RPMI8226 (cell line): ENCODE measurements around the gene NEAT1.

Source experiments
- DNase-seq: peaks from one replicate; pipeline ENCODE4 v3.0.0-alpha.2; 2015

The NEAT1 gene

GRCh38 chr11:65390099-65390941, 32.3 kb upstream of the NEAT1 start:
- no peak for DNase-seq

- no peak for DNase-seq
These were observed 31.6 kb upstream of the NEAT1 start for GRCh38 chr11:65390996-65391395.

DNA sequence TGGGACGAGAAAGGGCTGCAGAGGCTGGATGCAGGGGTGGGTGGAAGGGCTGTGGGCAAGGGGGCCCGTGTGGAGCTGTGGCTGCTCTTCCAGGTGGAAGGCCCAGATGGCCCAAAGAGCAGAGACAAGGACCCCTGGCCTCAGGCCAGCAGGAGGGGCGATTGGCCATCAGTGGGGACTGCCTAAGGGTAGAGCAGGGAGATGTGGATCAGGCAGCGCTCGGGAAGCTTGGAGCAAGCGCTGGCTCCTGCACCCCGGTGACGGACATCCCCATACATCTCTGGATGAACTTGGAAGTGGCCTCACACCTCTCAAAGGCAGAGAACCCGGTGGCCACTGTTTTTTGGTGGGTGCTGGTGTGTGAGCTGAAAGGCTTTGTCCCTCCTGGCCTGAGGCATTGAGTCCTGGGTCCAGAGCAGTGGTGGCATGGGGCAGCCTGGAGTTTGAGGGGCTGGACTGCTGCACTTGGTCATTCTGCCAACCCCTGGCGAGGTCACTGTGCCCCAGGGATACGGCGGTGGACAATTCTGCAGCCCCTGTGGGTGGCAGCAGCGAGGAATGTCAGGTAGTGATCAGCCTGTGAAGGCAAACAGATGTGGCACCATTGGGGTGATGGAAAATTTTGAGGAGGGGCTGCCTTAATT, 30.3 kb upstream of the NEAT1 start:
- no peak for DNase-seq

DNA sequence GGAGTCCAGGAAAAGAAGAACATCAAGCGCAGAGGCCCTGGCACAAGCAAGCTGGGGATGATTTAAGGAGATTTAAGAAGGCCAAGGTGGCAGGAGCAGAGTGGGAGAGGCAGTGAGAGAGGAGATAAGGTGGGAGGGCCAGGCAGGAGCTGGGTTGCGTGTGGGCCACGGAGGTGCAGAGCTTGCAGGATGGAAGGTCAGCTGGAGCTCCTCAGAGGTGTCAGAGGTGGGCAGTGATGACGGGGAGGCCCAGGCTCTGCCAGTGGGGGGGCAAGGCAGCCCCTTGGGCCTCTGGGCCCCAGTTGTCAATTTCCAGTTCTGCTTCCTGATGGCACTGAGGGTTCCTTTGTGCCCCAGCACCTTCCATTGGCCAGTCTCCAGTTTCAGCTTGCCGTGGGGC, 29.7 kb upstream of the NEAT1 start:
- no peak for DNase-seq

DNA sequence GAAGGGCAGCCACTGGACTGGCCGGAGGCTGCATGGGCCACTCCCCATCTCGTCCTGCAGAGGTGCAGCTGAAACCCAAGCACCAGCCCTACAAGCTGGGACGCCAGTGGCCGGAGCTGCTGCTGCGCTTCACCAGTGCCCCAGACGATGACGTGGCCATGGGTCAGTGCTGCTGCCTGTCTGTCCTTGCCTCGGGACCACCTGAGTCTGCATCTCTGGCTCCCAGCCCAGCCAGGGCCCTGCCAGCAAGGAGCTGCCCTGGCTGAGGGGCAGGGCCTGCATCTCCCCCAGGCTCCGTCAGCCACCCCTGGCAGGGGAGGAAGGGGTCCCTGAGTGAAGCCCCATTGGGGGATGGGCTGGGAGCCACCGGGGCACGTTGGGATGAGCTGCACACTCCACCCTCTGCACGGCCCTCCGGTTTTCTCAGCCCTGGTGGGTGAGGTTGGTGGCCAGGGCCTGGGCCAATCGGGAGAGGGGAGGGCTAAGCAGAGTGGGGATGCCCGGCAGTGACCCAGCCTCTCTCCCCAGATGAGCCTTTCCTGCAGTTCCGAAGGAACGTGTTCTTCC, 29.0 kb upstream of the NEAT1 start:
- no peak for DNase-seq

DNA sequence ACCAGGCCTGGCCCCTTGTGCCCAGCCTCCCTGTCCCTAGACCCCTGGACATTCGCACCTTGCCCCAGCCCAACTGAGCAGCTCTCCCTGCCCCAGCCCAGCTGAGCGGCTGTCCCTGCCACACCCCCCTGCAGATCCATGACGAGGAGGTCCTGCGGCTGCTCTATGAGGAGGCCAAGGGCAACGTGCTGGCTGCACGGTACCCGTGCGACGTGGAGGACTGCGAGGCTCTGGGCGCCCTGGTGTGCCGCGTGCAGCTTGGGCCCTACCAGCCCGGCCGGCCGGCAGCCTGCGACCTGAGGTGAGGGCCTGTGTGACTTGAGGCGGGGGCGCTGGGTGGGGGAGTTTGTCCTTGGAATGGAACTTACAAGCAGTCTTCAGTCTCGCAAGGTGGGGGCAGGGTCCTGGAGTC, 28.5 kb upstream of the NEAT1 start:
- DNase-seq: no peak

DNA sequence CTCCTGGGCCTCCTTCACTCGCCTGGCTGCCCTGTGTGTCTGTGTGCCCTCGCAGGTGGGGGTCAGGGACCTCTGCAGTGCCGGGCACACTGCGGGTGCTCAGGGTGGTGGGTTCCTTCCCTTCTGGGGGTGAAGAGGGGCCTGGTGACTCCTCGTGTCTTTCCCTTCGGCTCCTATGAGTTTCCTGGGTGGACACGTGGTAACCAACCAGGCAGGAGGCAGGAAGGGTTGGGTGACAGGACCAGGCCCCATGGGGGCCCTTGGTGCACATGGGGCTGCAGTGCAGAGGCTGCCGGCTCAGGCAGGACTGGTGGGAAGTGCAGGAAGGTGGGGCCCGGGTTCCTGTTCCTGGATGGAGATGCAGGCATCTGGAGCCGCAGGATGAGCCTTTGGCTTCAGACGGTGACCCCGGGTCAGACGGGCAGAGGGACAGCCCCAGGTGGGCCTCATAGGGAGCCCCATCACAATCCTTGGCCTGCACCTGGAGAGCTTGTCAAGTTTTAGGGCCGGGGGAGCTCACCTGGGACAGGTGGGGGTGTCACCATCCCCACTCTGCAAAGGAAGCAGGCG, 26.6 kb upstream of the NEAT1 start:
- no peak for DNase-seq

DNA sequence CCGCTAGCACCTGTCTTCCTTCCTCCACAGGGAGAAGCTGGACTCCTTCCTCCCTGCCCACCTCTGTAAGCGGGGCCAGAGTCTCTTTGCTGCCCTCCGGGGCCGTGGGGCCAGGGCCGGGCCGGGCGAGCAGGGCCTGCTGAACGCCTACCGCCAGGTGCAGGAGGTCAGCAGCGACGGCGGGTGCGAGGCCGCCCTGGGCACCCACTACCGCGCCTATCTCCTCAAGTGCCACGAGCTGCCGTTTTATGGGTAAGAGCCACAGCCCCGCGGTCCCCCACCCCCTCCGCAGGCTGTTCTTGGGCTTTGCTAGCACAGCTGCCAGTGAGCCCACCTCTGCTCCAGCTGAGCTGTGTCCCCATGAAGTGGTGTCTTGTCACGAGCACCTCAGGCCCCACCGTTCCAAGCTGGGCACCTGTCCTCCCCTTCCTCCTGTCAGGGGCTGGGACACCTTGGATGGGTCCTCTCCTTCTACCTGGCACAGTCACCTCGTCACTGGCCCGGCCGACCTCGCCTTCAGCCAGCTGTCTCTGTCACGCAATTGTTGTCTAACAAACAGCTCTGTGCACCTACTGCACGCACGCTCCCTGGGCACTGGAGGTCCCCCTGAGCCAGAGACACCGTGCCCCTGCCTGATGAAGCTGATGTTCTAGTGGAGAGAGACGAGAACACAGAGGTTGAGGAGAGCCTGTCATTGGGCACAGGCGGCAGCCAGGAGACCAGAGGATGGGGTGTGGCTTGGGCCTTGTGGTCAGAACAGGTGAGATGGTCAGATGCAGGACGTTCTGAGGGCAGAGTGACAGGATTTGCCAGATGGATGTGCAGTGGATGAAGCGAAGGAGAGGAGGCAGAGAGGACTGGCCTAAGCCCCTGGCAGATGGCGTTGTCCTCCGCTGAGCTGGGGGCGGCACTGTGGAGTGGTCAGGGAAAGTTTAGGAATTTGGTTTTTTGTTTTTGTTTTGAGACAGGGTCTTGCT, 25.5 kb upstream of the NEAT1 start:
- DNase-seq: no peak

GRCh38 chr11:65398362-65398910, 24.2 kb upstream of the NEAT1 start:
- DNase-seq: no peak

DNA sequence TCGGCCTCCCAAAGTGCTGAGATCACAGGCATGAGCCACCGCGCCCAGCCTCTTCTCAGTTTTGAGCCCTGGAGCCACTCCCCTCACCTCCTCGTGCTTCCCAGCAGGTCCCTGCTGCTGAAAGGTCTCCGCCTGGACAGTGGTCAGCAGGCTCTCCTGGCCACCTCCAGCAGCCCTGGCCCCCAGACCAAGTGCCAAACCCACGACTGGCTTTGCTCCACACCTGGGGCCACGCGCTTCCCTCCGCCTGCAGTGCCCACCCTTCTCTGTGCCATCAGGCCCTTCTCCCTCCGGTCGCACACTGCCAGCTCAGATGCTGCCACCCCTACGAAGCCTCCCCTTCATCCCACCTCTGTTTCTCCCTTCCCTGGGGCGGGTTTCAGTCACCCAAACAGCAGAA, 23.3 kb upstream of the NEAT1 start:
- DNase-seq: no peak

DNA sequence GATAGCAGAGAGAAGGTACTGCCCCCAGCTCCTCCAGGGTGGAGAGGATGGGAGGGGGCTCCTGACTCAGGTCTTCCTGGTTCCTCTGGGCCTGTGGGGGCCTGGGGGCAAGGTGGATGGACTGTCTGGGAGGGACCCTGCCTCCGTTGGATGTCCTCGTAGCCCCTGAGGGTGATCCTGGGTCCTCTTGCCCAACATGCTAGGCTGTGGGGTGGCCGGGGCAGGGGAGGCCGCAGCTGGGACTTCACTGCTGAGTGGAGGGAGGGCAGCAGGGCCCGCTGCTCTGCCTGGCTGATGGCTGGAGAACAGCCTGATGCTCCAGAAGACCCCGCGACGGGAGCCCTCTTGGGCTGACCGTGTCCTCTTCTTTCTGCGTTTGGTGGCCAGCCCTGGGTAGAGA, 22.8 kb upstream of the NEAT1 start:
- no peak for DNase-seq

GRCh38 chr11:65400307-65401072, 22.1 kb upstream of the NEAT1 start:
- no peak for DNase-seq

DNA sequence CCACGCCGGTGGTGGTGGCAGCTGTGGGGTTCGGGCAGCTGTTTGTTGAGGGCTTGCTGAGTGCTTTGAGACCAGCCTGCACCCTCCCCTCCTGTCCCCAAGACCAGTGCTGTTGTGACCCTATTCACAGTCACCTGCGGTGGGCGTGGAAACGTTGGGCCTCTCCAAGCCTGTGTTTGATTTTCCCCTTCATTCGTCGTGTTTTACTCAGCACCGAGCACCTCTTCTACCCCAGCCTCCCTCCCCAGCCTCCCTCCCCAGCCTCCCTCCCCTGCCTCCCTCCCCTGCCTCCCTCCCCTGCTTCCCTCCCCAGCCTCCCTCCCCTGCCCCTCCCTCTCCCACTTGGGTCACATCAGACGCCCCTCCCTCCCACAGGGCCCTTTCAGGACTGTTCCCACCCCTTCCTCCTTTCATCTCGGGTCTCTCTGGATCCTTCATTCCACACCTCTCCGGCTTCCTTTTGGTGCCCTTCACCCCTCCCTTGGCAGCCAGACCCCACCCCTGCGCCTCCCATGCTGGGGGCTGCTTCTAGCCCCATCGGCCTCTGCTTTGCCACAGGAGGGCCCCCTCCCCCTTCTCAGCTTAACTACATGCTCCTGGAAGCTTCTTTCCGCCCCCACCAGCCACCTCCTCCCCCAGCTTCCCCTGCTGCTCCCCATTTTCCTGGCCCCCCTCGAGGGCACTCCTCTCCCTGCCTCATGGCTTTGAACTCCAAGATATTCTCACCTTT, 21.4 kb upstream of the NEAT1 start:
- no peak for DNase-seq

DNA sequence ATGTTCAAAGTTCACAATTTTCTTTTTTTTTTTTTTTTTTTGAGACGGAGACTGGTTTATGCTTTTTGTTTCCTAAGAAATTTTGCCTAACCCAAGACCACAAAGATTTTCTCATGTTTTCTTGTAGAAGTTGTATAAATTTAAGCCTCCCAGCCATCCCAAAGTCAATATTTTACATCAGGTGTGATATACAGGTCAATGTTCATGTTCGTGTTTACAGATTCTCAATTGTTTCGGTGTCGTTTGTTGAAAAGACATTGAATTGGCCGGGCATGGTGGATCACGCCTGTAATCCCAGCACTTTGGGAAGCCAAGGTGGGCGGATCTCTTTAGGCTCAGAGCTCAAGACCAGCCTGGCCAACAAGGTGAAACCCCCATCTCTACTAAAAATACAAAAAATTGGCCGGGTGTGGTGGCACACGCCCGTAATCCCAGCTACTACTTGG, 20.8 kb upstream of the NEAT1 start:
- DNase-seq: no peak

DNA sequence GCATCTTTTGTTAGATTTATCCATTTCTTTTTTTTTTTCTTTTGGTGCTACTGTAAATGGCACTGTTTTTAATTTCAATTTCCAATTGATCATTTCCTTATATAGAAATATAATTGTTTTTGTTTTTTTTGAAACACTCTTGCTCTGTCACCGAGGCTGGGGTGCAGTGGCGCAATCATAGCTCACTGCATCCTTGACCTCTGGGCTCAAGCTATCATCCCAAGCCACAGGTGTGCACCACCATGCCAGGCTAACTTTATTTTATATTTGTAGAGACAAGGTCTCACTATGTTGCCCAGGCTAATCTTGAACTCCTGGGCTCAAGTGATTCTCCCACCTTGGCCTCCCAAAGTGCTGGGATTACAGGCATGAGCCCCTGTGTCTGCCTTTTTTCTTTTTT, 19.8 kb upstream of the NEAT1 start:
- no peak for DNase-seq

GRCh38 chr11:65403607-65404121, 18.9 kb upstream of the NEAT1 start:
- peak; percentile 74 for DNase-seq

GRCh38 chr11:65404210-65404609, 18.4 kb upstream of the NEAT1 start:
- no peak for DNase-seq

GRCh38 chr11:65404638-65405339, 17.8 kb upstream of the NEAT1 start:
- DNase-seq: no peak

- no peak for DNase-seq
These were observed 11.5 kb upstream of the NEAT1 start for GRCh38 chr11:65410936-65411680.
